T1000 (cell line): ENCODE measurements around the gene HOXC12.

Experiments
- DNase-seq: peaks from one replicate; lab custom pipeline; 2025; ENCODE audit warnings: mixed read lengths; lab: John Stamatoyannopoulos, UW

The HOXC12 gene

GRCh38 chr12:53954694-53955035 lies at the start of gene HOXC12:
Gene HOXC12 (plus strand): TSS chr12:53954903. CDS start chr12:53954930, 27 bp downstream.
- no peak for DNase-seq

- DNase-seq: no peak
Measured at GRCh38 chr12:53907103-53907502, 47.6 kb upstream of the HOXC12 start.

GRCh38 chr12:53916788-53917655 lies 37.7 kb upstream of the HOXC12 start:
- no peak for DNase-seq

GRCh38 chr12:53924521-53925405 lies 29.9 kb upstream of the HOXC12 start:
- no peak for DNase-seq

- DNase-seq: no peak
Measured at GRCh38 chr12:53927220-53928029, 27.3 kb upstream of the HOXC12 start.

- no peak for DNase-seq
Measured at GRCh38 chr12:53928054-53928835, 26.5 kb upstream of the HOXC12 start.

GRCh38 chr12:53929527-53929926 lies 25.2 kb upstream of the HOXC12 start:
- no peak for DNase-seq

GRCh38 chr12:53930591-53931255 lies 24.0 kb upstream of the HOXC12 start:
- DNase-seq: no peak

GRCh38 chr12:53931844-53932581 lies 22.7 kb upstream of the HOXC12 start:
- no peak for DNase-seq

GRCh38 chr12:53932915-53933314 lies 21.8 kb upstream of the HOXC12 start:
- DNase-seq: no peak

GRCh38 chr12:53935383-53936341 lies 19.0 kb upstream of the HOXC12 start:
- no peak for DNase-seq

- DNase-seq: no peak
Measured at GRCh38 chr12:53937099-53937498, 17.6 kb upstream of the HOXC12 start.

- no peak for DNase-seq
Measured at GRCh38 chr12:53937596-53938325, 16.9 kb upstream of the HOXC12 start.

GRCh38 chr12:53938326-53939140 lies 16.2 kb upstream of the HOXC12 start, which contains the start of gene HOXC13:
Gene HOXC13 (plus strand): TSS chr12:53938831. CDS start chr12:53938907, 76 bp downstream.
- peak; percentile 99 for DNase-seq

GRCh38 chr12:53939141-53940108 lies 15.3 kb upstream of the HOXC12 start:
- DNase-seq: no peak

GRCh38 chr12:53940443-53941014 lies 14.2 kb upstream of the HOXC12 start:
- no peak for DNase-seq
